ENCODE measurements around the gene RAB5B.

Gene RAB5B

DNA sequence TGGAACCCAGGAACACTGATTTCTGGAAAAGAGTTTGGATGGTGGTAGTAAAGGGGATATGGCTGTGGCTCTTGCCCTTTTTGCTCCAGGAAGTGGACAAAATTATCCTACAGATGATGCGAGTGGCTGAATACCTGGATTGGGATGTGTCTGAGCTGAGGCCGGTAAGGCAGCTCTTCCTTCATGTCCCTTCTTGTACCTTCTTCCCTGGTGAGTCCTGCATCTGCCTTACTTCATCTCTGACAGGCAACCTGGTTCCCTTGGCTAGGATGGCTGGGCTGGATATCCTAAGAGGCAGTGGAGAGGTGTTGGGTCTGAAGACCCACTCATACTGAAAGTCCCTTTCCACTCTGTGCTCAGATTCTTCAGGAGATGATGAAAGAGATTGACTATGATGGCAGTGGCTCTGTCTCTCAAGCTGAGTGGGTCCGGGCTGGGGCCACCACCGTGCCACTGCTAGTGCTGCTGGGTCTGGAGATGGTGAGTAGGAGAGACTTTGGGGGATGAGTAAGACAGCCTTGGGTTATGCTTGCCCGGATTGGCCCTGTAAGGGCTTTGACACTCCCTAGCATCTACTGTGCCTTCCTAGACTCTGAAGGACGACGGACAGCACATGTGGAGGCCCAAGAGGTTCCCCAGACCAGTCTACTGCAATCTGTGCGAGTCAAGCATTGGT, 34.9 kb upstream of the RAB5B start:
- H3K4me1 ChIP-seq (ENCODE audit: insufficient read depth, low read length, poor library complexity, severe bottlenecking), result peaks cover 10% of the 10 kb centered on the region
- no peak overlapping the region for H3K4me2 ChIP-seq (ENCODE audit: low read depth, low read length, poor library complexity, severe bottlenecking)
- no peaks in the 10 kb centered on the region for H3K9me2 ChIP-seq (replicated peaks; ENCODE audit: low read depth, low read length)
- no peak overlapping the region for H2AFZ ChIP-seq (ENCODE audit: low read length)
- H3K36me3 ChIP-seq (ENCODE audit: insufficient read depth, low read length), result peaks cover 22% of the 10 kb centered on the region; the same call in 1 of the 2 replicates
- no peaks in the 10 kb centered on the region for H4K20me1 ChIP-seq (ENCODE audit: insufficient read depth, low read length, poor library complexity, severe bottlenecking)
- no peak overlapping the region for H3K9ac ChIP-seq (ENCODE audit: low read depth, low read length, poor library complexity, severe bottlenecking)
- H3K9me3 ChIP-seq (ENCODE audit: insufficient read depth, low read depth, low read length), result no peaks in the 10 kb centered on the region
- H3F3A ChIP-seq (ENCODE audit: low read depth), result no peaks in the 10 kb centered on the region
- no peaks in the 10 kb centered on the region for H3K27me3 ChIP-seq (ENCODE audit: insufficient read depth, low read length, poor library complexity, severe bottlenecking)
- no peak for TF ChIP-seq EZH2phosphoT487 (IDR thresholded peaks at IDR 0.05; ENCODE audit: borderline replicate concordance)
- TF ChIP-seq, protein P1, sequence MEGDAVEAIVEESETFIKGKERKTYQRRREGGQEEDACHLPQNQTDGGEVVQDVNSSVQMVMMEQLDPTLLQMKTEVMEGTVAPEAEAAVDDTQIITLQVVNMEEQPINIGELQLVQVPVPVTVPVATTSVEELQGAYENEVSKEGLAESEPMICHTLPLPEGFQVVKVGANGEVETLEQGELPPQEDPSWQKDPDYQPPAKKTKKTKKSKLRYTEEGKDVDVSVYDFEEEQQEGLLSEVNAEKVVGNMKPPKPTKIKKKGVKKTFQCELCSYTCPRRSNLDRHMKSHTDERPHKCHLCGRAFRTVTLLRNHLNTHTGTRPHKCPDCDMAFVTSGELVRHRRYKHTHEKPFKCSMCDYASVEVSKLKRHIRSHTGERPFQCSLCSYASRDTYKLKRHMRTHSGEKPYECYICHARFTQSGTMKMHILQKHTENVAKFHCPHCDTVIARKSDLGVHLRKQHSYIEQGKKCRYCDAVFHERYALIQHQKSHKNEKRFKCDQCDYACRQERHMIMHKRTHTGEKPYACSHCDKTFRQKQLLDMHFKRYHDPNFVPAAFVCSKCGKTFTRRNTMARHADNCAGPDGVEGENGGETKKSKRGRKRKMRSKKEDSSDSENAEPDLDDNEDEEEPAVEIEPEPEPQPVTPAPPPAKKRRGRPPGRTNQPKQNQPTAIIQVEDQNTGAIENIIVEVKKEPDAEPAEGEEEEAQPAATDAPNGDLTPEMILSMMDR (conservative IDR thresholded peaks at IDR 0.05; ENCODE audit: low read length), result no peak
- peaks cover 9% of the 10 kb centered on the region; the same call in 1 of the 2 replicates for H3K79me2 ChIP-seq (ENCODE audit: insufficient read depth, low read length)
- H3K4me3 ChIP-seq (ENCODE audit: low read length, poor library complexity, severe bottlenecking), result no peak overlapping the region

DNA sequence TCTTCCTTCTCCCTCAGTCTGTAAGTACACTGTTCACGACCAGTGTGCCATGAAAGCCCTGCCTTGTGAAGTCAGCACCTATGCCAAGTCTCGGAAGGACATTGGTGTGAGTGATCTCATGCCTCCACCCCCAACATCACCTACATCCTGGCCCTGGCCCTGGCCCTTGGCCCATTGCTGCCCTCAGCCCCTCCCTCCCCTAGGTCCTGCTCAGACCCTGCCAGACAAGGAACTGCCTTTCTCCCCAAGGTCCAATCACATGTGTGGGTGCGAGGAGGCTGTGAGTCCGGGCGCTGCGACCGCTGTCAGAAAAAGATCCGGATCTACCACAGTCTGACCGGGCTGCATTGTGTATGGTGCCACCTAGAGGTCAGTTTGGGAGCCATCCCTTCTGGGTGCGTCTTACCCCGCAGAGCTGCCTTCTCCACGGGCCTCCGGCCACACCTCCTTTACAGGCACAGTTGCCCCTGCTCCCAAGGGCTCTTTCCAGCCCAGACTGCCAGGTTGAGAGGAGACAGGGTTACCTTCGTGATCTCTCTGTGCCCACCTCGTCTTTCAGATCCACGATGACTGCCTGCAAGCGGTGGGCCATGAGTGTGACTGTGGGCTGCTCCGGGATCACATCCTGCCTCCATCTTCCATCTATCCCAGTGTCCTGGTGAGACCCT, 33.7 kb upstream of the RAB5B start:
- peaks cover 23% of the 10 kb centered on the region; the same call in 1 of the 2 replicates for H3K36me3 ChIP-seq (ENCODE audit: insufficient read depth, low read length)
- TF ChIP-seq, protein P1 (conservative IDR thresholded peaks at IDR 0.05; ENCODE audit: low read length), result peak; percentile 81
- TF ChIP-seq EZH2phosphoT487 (IDR thresholded peaks at IDR 0.05; ENCODE audit: borderline replicate concordance), result no peak
- no peaks in the 10 kb centered on the region for H3K27me3 ChIP-seq (ENCODE audit: insufficient read depth, low read length, poor library complexity, severe bottlenecking)
- no peaks in the 10 kb centered on the region for H3K79me2 ChIP-seq (ENCODE audit: insufficient read depth, low read length)
- H4K20me1 ChIP-seq (ENCODE audit: insufficient read depth, low read length, poor library complexity, severe bottlenecking), result no peaks in the 10 kb centered on the region
- no peaks in the 10 kb centered on the region for H3F3A ChIP-seq (ENCODE audit: low read depth)
- no peaks in the 10 kb centered on the region for H3K9me2 ChIP-seq (replicated peaks; ENCODE audit: low read depth, low read length)
- H3K9me3 ChIP-seq (ENCODE audit: insufficient read depth, low read depth, low read length), result no peaks in the 10 kb centered on the region
- H3K4me3 ChIP-seq (ENCODE audit: low read length, poor library complexity, severe bottlenecking), result no peak overlapping the region
- peak overlapping the region; percentile 21 for H3K4me2 ChIP-seq (ENCODE audit: low read depth, low read length, poor library complexity, severe bottlenecking)
- H2AFZ ChIP-seq (ENCODE audit: low read length), result 0 out of 2 replicates have a peak overlapping the region, but pooled peaks have one; percentile 2
- H3K4me1 ChIP-seq (ENCODE audit: insufficient read depth, low read length, poor library complexity, severe bottlenecking), result peaks cover 5% of the 10 kb centered on the region
- H3K9ac ChIP-seq (ENCODE audit: low read depth, low read length, poor library complexity, severe bottlenecking), result no peak overlapping the region

DNA sequence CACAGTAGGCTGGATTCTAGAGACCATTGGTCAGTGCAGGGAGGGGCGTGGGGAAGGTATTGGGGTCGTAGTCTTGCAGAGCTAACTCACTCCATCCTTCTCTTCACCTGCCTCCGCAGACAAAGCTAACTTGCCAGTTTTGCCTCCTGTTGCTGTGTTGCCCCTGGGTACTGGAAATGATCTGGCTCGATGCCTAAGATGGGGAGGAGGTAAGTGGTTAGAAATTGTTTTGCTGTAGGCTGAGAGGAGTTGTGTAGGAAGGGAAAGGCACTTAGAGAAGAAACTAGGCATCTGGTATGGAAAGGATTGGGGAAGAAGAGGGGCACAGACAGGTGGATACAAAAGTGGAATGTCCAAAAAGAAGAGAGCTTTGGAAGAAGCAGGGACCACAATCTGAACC, 31.8 kb upstream of the RAB5B start:
- no peak overlapping the region for H3K9ac ChIP-seq (ENCODE audit: low read depth, low read length, poor library complexity, severe bottlenecking)
- TF ChIP-seq, protein P1 (conservative IDR thresholded peaks at IDR 0.05; ENCODE audit: low read length), result no peak
- no peak for TF ChIP-seq EZH2phosphoT487 (IDR thresholded peaks at IDR 0.05; ENCODE audit: borderline replicate concordance)
- H3K36me3 ChIP-seq (ENCODE audit: insufficient read depth, low read length), result peaks cover 27% of the 10 kb centered on the region; the same call in 1 of the 2 replicates
- peaks cover 5% of the 10 kb centered on the region for H3K4me1 ChIP-seq (ENCODE audit: insufficient read depth, low read length, poor library complexity, severe bottlenecking)
- no peaks in the 10 kb centered on the region for H3K27me3 ChIP-seq (ENCODE audit: insufficient read depth, low read length, poor library complexity, severe bottlenecking)
- no peaks in the 10 kb centered on the region for H3K9me3 ChIP-seq (ENCODE audit: insufficient read depth, low read depth, low read length)
- H3F3A ChIP-seq (ENCODE audit: low read depth), result no peaks in the 10 kb centered on the region
- no peak overlapping the region for H3K4me2 ChIP-seq (ENCODE audit: low read depth, low read length, poor library complexity, severe bottlenecking)
- H3K4me3 ChIP-seq (ENCODE audit: low read length, poor library complexity, severe bottlenecking), result no peak overlapping the region
- H2AFZ ChIP-seq (ENCODE audit: low read length), result no peak overlapping the region
- H3K9me2 ChIP-seq (replicated peaks; ENCODE audit: low read depth, low read length), result no peaks in the 10 kb centered on the region
- H3K79me2 ChIP-seq (ENCODE audit: insufficient read depth, low read length), result no peaks in the 10 kb centered on the region
- H4K20me1 ChIP-seq (ENCODE audit: insufficient read depth, low read length, poor library complexity, severe bottlenecking), result no peaks in the 10 kb centered on the region

All from Loucy (cell line).